HEK293 (cell line): ENCODE measurements around the gene RACK1.

Experiments
- TCF7L2 ChIP-seq: IDR thresholded peaks from 2 replicates; pipeline ENCODE4 v1.6.1; 2011; ENCODE audit warnings: low read depth, mild to moderate bottlenecking, inconsistent platforms, low read length, moderate library complexity, borderline replicate concordance
- YY1 ChIP-seq: fragments of 450-650 bp; formaldehyde crosslinking; IDR thresholded peaks from 2 replicates; pipeline ENCODE4 v1.5.1; 2018; ENCODE audit warnings: missing biosample characterization, missing genetic modification characterization
- ZNF175 ChIP-seq: fragments of 450-650 bp; formaldehyde crosslinking; IDR thresholded peaks from 2 replicates; pipeline ENCODE4 v1.5.1; 2016; ENCODE audit warnings: missing biosample characterization, missing genetic modification characterization
- ZNF23 ChIP-seq: fragments of 450-650 bp; formaldehyde crosslinking; IDR thresholded peaks from 2 replicates; pipeline ENCODE4 v1.5.1; 2016; ENCODE audit warnings: missing biosample characterization, missing genetic modification characterization, borderline replicate concordance
- ZNF350 ChIP-seq: fragments of 450-650 bp; formaldehyde crosslinking; IDR thresholded peaks from 2 replicates; pipeline ENCODE4 v1.5.0; 2017; ENCODE audit warnings: missing biosample characterization, mild to moderate bottlenecking, missing genetic modification characterization
- ZNF571 ChIP-seq: fragments of 450-650 bp; formaldehyde crosslinking; IDR thresholded peaks from 2 replicates; pipeline ENCODE4 v1.5.0; 2017; ENCODE audit warnings: missing biosample characterization, missing genetic modification characterization
- ZNF629 ChIP-seq: fragments of 450-650 bp; formaldehyde crosslinking; IDR thresholded peaks from 2 replicates; pipeline ENCODE4 v1.5.1; 2017; ENCODE audit warnings: missing biosample characterization, missing genetic modification characterization
- ZNF830 ChIP-seq: fragments of 450-650 bp; IDR thresholded peaks from 2 replicates; pipeline ENCODE4 v1.5.0; 2018; ENCODE audit warnings: missing biosample characterization, missing genetic modification characterization, low read depth, mild to moderate bottlenecking, moderate library complexity
- TF ChIP-seq, protein P1 (sequence below): fragments of 450-650 bp; formaldehyde crosslinking; IDR thresholded peaks from 2 replicates; pipeline ENCODE4 v1.5.1; 2016; ENCODE audit warnings: missing biosample characterization, missing genetic modification characterization
- TF ChIP-seq, protein P2 (sequence below): fragments of 450-650 bp; formaldehyde crosslinking; IDR thresholded peaks from 2 replicates; pipeline ENCODE4 v1.5.1; 2016; ENCODE audit warnings: missing biosample characterization, missing genetic modification characterization
- TF ChIP-seq, protein P3 (sequence below): fragments of 450-650 bp; formaldehyde crosslinking; IDR thresholded peaks from 2 replicates; pipeline ENCODE4 v1.5.1; 2016; ENCODE audit warnings: missing biosample characterization, missing genetic modification characterization
- TF ChIP-seq, protein P4 (sequence below): sonication (generic); formaldehyde crosslinking; IDR thresholded peaks from 2 replicates; pipeline ENCODE4 v1.8.1; 2022; ENCODE audit warnings: mild to moderate bottlenecking, moderate library complexity, missing genetic modification reagents

DNA sequence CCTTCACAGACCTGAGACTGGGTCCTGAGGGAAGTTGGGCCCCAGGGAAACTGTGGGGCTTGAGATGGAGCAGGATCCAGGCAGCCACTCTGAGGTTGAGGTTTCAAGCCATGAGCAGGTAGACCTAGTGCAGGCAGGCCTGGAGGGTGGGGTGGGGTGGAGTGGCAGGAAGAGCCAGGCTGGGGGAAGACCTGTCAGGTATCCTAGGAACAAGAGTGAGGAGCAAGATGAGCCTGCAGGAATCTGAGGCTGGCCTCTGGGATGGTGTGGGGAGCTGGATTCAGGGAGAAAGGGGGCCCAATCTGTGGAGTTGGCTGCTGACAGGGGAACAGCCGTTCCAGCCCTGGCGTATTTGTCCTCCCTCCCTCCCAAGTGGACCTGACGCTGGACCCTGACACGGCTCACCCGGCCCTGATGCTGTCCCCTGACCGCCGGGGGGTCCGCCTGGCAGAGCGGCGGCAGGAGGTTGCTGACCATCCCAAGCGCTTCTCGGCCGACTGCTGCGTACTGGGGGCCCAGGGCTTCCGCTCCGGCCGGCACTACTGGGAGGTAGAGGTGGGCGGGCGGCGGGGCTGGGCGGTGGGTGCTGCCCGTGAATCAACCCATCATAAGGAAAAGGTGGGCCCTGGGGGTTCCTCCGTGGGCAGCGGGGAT is 9.8 kb downstream of the RACK1 start:
- TF ChIP-seq, protein P1, sequence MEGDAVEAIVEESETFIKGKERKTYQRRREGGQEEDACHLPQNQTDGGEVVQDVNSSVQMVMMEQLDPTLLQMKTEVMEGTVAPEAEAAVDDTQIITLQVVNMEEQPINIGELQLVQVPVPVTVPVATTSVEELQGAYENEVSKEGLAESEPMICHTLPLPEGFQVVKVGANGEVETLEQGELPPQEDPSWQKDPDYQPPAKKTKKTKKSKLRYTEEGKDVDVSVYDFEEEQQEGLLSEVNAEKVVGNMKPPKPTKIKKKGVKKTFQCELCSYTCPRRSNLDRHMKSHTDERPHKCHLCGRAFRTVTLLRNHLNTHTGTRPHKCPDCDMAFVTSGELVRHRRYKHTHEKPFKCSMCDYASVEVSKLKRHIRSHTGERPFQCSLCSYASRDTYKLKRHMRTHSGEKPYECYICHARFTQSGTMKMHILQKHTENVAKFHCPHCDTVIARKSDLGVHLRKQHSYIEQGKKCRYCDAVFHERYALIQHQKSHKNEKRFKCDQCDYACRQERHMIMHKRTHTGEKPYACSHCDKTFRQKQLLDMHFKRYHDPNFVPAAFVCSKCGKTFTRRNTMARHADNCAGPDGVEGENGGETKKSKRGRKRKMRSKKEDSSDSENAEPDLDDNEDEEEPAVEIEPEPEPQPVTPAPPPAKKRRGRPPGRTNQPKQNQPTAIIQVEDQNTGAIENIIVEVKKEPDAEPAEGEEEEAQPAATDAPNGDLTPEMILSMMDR (tag by site-specific recombination), result no peak
- TF ChIP-seq, protein P2, sequence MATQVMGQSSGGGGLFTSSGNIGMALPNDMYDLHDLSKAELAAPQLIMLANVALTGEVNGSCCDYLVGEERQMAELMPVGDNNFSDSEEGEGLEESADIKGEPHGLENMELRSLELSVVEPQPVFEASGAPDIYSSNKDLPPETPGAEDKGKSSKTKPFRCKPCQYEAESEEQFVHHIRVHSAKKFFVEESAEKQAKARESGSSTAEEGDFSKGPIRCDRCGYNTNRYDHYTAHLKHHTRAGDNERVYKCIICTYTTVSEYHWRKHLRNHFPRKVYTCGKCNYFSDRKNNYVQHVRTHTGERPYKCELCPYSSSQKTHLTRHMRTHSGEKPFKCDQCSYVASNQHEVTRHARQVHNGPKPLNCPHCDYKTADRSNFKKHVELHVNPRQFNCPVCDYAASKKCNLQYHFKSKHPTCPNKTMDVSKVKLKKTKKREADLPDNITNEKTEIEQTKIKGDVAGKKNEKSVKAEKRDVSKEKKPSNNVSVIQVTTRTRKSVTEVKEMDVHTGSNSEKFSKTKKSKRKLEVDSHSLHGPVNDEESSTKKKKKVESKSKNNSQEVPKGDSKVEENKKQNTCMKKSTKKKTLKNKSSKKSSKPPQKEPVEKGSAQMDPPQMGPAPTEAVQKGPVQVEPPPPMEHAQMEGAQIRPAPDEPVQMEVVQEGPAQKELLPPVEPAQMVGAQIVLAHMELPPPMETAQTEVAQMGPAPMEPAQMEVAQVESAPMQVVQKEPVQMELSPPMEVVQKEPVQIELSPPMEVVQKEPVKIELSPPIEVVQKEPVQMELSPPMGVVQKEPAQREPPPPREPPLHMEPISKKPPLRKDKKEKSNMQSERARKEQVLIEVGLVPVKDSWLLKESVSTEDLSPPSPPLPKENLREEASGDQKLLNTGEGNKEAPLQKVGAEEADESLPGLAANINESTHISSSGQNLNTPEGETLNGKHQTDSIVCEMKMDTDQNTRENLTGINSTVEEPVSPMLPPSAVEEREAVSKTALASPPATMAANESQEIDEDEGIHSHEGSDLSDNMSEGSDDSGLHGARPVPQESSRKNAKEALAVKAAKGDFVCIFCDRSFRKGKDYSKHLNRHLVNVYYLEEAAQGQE (tag by site-specific recombination), result no peak
- no peak for TF ChIP-seq ZNF175 (tag by site-specific recombination)
- no peak for TF ChIP-seq ZNF571 (tag by site-specific recombination)
- no peak for TF ChIP-seq ZNF830 (tag by site-specific recombination)
- TF ChIP-seq, protein P3, sequence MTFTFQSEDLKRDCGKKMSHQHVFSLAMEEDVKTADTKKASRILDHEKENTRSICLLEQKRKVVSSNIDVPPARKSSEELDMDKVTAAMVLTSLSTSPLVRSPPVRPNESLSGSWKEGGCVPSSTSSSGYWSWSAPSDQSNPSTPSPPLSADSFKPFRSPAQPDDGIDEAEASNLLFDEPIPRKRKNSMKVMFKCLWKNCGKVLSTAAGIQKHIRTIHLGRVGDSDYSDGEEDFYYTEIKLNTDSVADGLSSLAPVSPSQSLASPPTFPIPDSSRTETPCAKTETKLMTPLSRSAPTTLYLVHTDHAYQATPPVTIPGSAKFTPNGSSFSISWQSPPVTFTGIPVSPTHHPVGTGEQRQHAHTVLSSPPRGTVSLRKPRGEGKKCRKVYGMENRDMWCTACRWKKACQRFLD (tag by site-specific recombination), result no peak
- TF ChIP-seq, protein P4, sequence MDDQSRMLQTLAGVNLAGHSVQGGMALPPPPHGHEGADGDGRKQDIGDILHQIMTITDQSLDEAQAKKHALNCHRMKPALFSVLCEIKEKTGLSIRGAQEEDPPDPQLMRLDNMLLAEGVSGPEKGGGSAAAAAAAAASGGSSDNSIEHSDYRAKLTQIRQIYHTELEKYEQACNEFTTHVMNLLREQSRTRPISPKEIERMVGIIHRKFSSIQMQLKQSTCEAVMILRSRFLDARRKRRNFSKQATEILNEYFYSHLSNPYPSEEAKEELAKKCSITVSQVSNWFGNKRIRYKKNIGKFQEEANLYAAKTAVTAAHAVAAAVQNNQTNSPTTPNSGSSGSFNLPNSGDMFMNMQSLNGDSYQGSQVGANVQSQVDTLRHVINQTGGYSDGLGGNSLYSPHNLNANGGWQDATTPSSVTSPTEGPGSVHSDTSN, result no peak
- no peak for TF ChIP-seq ZNF629 (tag by site-specific recombination)
- no peak for TF ChIP-seq ZNF23 (tag by site-specific recombination)
- no peak for TF ChIP-seq YY1 (tag by site-specific recombination)
- no peak for TF ChIP-seq ZNF350 (tag by site-specific recombination)
- TF ChIP-seq TCF7L2, result no peak
